Mucosa of descending colon (tissue), 3 donors: ENCODE data around the gene SCAF1. TPM values are rescaled to one million over a fixed set of nuclear protein-coding genes. Genes with fewer than 3 reads are reported as not detected.

Experiments used
- ATAC-seq: fragments of 200-7000 bp; cut with Tn5 transposase; one replicate; pipeline ENCODE4 v1.9.1; 2020; ENCODE audit warnings: mild to moderate bottlenecking, moderate library complexity
- DNase-seq, 3 donors: peaks; one replicate each; pipeline ENCODE4 v3.0.0-alpha.2; 2020
- H3K36me3 ChIP-seq: fragments of 200-600 bp; one replicate; pipeline ENCODE4 v1.8.0; 2021; ENCODE audit warnings: low read depth, mild to moderate bottlenecking
- H3K4me1 ChIP-seq: fragments of 200-600 bp; one replicate; pipeline ENCODE4 v1.8.0; 2021; ENCODE audit warnings: low read depth, mild to moderate bottlenecking
- H3K4me3 ChIP-seq: fragments of 200-600 bp; one replicate; pipeline ENCODE4 v1.8.0; 2021; ENCODE audit warnings: mild to moderate bottlenecking
- H3K9me3 ChIP-seq: fragments of 200-600 bp; one replicate; pipeline ENCODE4 v1.8.0; 2021; ENCODE audit warnings: mild to moderate bottlenecking
- CTCF ChIP-seq: fragments of 200-600 bp; IDR thresholded peaks from one replicate; pipeline ENCODE4 v1.8.0; 2022; ENCODE audit warnings: antibody characterized with exemption, mild to moderate bottlenecking
- intact Hi-C, 2 donors: fragments of 100-400 bp; cut with DNase I in 1 of 2; cut with micrococcal nuclease in 1 of 2; formaldehyde crosslinking; loops; one replicate each; pipeline versions ENCODE4 v1.11.0 to v1.11.1; 2022; cut with DNase I, micrococcal nuclease
- total RNA-seq, 3 donors: library from RNA; stranded (reverse); fragmentation: NEBNext Ultra II Directional in 2 of 3; extraction: Animal tissue kit (Norgen Biotek cat#: 25700) in 2 of 3; gene quantifications; one replicate each; pipeline versions ENCODE4 v1.2.1 to v1.2.4, GENCODE V29; 2021 to 2023
- donor health status: DM: no; HTN: no; CAD: no; lungs with moderate emphysema.
- donor health status: DM: no; HTN: no; CAD: no.
- donor health status: DM: no; HTN: yes; CAD: no.

Gene SCAF1
- total RNA-seq, 3 donors from 2014 or later, result 55.5 to 75.0 (median 56.1) TPM

GRCh38 chr19:49657493-49658138, 15.6 kb downstream of the SCAF1 start:
- H3K4me3 ChIP-seq, result no peak overlapping the region
- ATAC-seq (no peak), DNase-seq (no peak)
- H3K36me3 ChIP-seq, result peaks cover 12% of the 10 kb centered on the region
- no peaks in the 10 kb centered on the region for H3K9me3 ChIP-seq
- no peak for TF ChIP-seq CTCF
- no peaks in the 10 kb centered on the region for H3K4me1 ChIP-seq
- intact Hi-C loops, result no loop called here

GRCh38 chr19:49658139-49658517, 16.1 kb downstream of the SCAF1 start:
- H3K4me3 ChIP-seq, result no peak overlapping the region
- H3K9me3 ChIP-seq, result no peaks in the 10 kb centered on the region
- intact Hi-C loops, result no loop called here
- no peaks in the 10 kb centered on the region for H3K4me1 ChIP-seq
- DNase-seq, result no peak
- peaks cover 12% of the 10 kb centered on the region for H3K36me3 ChIP-seq
- ATAC-seq, result no peak
- no peak for TF ChIP-seq CTCF

- no peak for TF ChIP-seq CTCF
- no peak overlapping the region for H3K4me3 ChIP-seq
- H3K9me3 ChIP-seq, result no peaks in the 10 kb centered on the region
- intact Hi-C loops, result no loop called here
- DNase-seq, result no peak
- peaks cover 9% of the 10 kb centered on the region for H3K36me3 ChIP-seq
- no peak for ATAC-seq
- H3K4me1 ChIP-seq, result peaks cover 5% of the 10 kb centered on the region
Observed at GRCh38 chr19:49658566-49659442, 16.8 kb downstream of the SCAF1 start.

GRCh38 chr19:49660338-49660961, 18.4 kb downstream of the SCAF1 start:
- peaks cover 6% of the 10 kb centered on the region for H3K36me3 ChIP-seq

GRCh38 chr19:49662011-49662410, 20.0 kb downstream of the SCAF1 start:
- no peak for TF ChIP-seq CTCF
- ATAC-seq (no peak), DNase-seq (no peak)
- H3K4me3 ChIP-seq, result no peak overlapping the region
- peaks cover 6% of the 10 kb centered on the region for H3K36me3 ChIP-seq
- H3K4me1 ChIP-seq, result peaks cover 10% of the 10 kb centered on the region
- intact Hi-C loops, result no loop called here
- no peaks in the 10 kb centered on the region for H3K9me3 ChIP-seq

More at GRCh38 chr19:49660338-49660961, 18.4 kb downstream of the SCAF1 start:
- intact Hi-C loops, result no loop called here
- Histone ChIP-seq H3K9me3 (no peaks in the 10 kb centered on the region), H3K4me1 (peaks cover 8% of the 10 kb centered on the region), H3K4me3 (no peak overlapping the region)
- TF ChIP-seq CTCF, result no peak
- ATAC-seq, result no peak
- no peak for DNase-seq
